ENCODE results near the gene IL21R.
"Not testable (repeated sequence)": the region's sequence is repeated elsewhere in the genome, so short reads cannot be mapped to it uniquely, and the experiment has no call there.

IL21R gene

DNA sequence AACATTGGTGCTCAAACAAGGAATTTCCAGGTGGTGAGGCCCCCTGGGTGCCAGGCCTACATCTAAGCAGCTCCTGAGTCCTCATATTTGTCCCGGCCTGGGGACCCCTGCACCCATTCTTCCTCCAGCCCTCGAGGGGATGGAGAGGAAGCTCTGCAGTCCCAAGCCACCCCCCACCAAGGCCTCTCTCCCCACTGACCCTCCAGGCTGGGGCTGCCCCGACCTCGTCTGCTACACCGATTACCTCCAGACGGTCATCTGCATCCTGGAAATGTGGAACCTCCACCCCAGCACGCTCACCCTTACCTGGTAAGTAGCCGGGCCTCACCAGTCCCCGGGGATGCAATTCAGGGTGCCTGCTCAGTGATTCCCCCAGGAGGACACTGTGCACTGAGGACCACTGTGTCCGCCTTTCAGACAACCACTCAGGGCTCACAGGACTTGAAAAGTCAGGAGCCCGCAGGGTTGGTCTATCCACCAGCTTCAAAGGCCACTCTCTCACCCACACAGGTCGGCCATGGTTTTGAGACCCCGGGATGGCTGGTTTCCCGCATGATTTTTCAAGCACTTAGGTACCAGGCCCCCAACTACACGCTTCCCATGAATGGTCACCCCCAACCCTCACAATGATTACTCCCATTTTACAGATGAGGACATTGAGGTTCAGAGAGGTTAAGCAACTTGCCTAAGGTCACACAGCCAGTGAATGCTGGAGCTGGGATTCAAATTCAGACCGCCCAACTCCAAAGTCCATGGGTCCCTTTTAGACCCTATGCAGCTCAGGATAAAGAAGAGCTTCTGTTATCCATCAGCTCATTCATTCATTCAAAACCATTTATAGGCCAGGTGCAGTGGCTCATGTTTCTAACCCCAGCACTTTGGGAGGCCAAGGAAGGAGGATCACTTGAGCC is 32.4 kb downstream of the IL21R start:
- in situ Hi-C loops (cut with MboI; ENCODE audit: low pct_unique_long_range_greater_than_20kb, low sequenced_read_pairs, unreplicated experiment): no loop called here
- no peak for DNase-seq (ENCODE audit: low spot score)
- TF ChIP-seq, protein P1, sequence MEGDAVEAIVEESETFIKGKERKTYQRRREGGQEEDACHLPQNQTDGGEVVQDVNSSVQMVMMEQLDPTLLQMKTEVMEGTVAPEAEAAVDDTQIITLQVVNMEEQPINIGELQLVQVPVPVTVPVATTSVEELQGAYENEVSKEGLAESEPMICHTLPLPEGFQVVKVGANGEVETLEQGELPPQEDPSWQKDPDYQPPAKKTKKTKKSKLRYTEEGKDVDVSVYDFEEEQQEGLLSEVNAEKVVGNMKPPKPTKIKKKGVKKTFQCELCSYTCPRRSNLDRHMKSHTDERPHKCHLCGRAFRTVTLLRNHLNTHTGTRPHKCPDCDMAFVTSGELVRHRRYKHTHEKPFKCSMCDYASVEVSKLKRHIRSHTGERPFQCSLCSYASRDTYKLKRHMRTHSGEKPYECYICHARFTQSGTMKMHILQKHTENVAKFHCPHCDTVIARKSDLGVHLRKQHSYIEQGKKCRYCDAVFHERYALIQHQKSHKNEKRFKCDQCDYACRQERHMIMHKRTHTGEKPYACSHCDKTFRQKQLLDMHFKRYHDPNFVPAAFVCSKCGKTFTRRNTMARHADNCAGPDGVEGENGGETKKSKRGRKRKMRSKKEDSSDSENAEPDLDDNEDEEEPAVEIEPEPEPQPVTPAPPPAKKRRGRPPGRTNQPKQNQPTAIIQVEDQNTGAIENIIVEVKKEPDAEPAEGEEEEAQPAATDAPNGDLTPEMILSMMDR (IDR thresholded peaks at IDR 0.05; ENCODE audit: extremely low read depth, insufficient read depth, missing control alignments): no peak

DNA sequence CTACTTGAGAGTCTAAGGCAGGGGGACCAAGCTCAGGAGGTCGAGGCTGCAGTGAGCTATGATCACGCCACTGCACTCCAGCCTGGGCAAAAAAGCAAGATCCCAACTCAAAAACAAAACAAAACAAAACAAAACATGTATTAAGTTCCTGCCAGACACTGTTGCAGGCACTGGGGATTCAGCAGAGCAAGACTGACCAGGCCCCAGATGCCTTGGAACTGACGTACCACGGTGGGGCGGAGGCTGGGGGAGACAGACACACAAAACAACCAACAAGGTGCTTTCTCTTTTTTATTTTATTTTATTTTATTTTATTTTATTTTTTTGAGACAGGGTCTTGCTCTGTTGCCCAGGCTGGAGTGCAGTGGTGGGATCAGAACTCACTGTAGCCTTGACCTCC is 33.2 kb downstream of the IL21R start:
- in situ Hi-C loops (cut with MboI; ENCODE audit: low pct_unique_long_range_greater_than_20kb, low sequenced_read_pairs, unreplicated experiment); DNase-seq (ENCODE audit: low spot score): not testable (repeated sequence)

- DNase-seq (ENCODE audit: low spot score): no peak
- TF ChIP-seq, protein P1 (IDR thresholded peaks at IDR 0.05; ENCODE audit: extremely low read depth, insufficient read depth, missing control alignments): no peak
- in situ Hi-C loops (cut with MboI; ENCODE audit: low pct_unique_long_range_greater_than_20kb, low sequenced_read_pairs, unreplicated experiment): no loop called here
These were observed 34.1 kb downstream of the IL21R start for GRCh38 chr16:27436065-27436464.

DNA sequence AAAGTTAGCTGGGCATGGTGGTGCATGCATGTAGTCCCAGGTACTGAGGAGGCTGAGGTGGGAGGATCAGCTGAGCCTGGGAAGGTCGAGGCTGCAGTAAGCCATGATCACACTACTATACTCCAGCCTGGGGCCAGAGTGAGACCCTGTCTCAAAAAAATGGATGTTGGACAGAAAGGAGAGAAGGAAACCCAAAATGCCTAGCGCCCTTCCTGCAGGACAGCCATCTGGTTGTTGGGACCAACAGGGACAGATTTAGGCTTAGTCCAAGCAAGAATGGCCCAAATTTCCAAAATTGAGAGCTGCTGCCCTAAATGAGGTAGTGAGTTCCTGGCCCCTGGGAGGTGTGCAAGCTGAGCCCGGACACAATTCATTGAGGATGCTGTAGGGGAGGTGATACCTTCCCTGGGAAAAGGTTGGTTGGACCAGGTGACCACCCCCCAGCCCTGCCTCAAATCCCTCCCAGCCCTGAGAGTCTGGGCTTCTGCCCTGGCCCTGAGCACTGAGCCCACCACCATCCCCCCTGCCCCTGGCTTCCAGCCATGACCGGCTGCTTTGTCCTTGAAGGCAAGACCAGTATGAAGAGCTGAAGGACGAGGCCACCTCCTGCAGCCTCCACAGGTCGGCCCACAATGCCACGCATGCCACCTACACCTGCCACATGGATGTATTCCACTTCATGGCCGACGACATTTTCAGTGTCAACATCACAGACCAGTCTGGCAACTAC is 35.1 kb downstream of the IL21R start:
- in situ Hi-C loops (cut with MboI; ENCODE audit: low pct_unique_long_range_greater_than_20kb, low sequenced_read_pairs, unreplicated experiment): no loop called here
- no peak for DNase-seq (ENCODE audit: low spot score)
- TF ChIP-seq, protein P1 (IDR thresholded peaks at IDR 0.05; ENCODE audit: extremely low read depth, insufficient read depth, missing control alignments): no peak

GRCh38 chr16:27437946-27438345 is 36.0 kb downstream of the IL21R start:
- TF ChIP-seq, protein P1 (IDR thresholded peaks at IDR 0.05; ENCODE audit: extremely low read depth, insufficient read depth, missing control alignments): no peak
- in situ Hi-C loops (cut with MboI; ENCODE audit: low pct_unique_long_range_greater_than_20kb, low sequenced_read_pairs, unreplicated experiment): no loop called here
- DNase-seq (ENCODE audit: low spot score): no peak

DNA sequence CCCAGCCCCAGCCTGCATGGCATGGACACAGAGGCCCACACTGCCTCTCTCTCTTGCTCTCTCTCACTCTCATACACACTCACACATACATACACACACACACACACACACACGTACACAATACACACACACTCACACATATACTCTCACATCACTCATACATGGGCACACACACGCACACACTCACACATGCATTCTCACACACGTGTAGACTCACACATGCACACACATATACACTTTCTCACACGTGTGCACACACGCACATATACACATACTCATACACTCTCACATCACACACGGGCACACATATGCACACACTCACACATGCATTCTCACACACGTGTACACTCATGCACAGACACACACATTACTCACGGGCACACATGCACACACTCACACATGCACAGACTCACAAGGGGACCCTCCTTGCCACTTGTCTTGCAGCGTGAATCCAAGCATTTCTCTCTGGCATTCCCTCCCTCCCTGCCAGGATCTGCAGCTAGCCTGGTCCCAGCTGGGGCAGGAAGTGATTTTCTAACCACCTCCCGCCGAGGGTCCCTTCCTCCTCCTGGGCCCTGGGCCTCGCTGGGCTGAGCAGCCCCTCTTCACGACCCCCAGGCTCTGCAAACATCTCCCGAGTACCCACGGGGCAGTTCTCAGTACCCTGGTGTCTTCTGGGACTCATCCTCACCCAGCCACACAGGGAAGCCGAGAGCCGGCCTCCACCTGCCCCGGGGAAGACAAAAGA is 37.5 kb downstream of the IL21R start:
- in situ Hi-C loops (cut with MboI; ENCODE audit: low pct_unique_long_range_greater_than_20kb, low sequenced_read_pairs, unreplicated experiment): no loop called here
- TF ChIP-seq, protein P1 (IDR thresholded peaks at IDR 0.05; ENCODE audit: extremely low read depth, insufficient read depth, missing control alignments): no peak
- no peak for DNase-seq (ENCODE audit: low spot score)

Measured in GM13977 (cell line).